ENCODE data around the gene KIF5C. TPM values are rescaled to one million over a fixed set of nuclear protein-coding genes. Genes with fewer than 3 reads are reported as not detected.

The KIF5C gene
- total RNA-seq, 1 donor from 2014 or later, result 13.3 TPM

DNA sequence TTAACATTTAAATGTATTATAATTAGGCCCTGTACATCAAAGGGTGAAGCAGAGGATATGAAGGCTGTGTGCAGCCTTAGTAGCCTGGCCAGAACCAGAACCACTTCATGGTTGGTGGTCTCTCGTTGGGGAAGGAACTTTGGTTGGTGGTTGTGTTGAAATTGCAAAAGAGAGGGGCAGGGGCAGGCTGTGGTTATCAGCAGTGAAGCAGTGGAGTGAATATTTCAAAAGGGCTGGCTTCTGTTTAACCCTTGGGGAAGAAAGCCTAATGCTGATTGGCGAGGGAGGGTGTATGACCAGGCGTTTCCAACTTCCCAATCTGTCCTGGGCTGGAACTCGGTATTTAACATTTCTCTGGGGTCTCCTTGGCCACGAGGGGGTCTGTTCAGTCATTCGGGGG, 112.3 kb downstream of the KIF5C start:
- Histone ChIP-seq H3K4me1 (no peaks in the 10 kb centered on the region), H3K36me3 (no peaks in the 10 kb centered on the region), H3K27ac (no peak overlapping the region), H3K27me3 (no peaks in the 10 kb centered on the region), H3K9me3 (no peaks in the 10 kb centered on the region), H3K4me3 (no peak overlapping the region)
- intact Hi-C loops (cut with DNase I), result loop anchor here (10.0 kb wide), 1 partner anchor 1042 kb away; no protein-coding TSS in a partner anchor
- DNase-seq (ENCODE audit: extremely low spot score in 2 of 2), result no peak
- TF ChIP-seq, protein P1, sequence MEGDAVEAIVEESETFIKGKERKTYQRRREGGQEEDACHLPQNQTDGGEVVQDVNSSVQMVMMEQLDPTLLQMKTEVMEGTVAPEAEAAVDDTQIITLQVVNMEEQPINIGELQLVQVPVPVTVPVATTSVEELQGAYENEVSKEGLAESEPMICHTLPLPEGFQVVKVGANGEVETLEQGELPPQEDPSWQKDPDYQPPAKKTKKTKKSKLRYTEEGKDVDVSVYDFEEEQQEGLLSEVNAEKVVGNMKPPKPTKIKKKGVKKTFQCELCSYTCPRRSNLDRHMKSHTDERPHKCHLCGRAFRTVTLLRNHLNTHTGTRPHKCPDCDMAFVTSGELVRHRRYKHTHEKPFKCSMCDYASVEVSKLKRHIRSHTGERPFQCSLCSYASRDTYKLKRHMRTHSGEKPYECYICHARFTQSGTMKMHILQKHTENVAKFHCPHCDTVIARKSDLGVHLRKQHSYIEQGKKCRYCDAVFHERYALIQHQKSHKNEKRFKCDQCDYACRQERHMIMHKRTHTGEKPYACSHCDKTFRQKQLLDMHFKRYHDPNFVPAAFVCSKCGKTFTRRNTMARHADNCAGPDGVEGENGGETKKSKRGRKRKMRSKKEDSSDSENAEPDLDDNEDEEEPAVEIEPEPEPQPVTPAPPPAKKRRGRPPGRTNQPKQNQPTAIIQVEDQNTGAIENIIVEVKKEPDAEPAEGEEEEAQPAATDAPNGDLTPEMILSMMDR (IDR thresholded peaks at IDR 0.05), result no peak
- TF ChIP-seq POLR2A (IDR thresholded peaks at IDR 0.05) (no peak), POLR2AphosphoS5 (IDR thresholded peaks at IDR 0.05; ENCODE audit: insufficient read depth in 1 of 2, low read depth in 1 of 2) (no peak)

- TF ChIP-seq, protein P1 (IDR thresholded peaks at IDR 0.05), result no peak
- TF ChIP-seq POLR2A (IDR thresholded peaks at IDR 0.05), result no peak
- TF ChIP-seq POLR2AphosphoS5 (IDR thresholded peaks at IDR 0.05; ENCODE audit: insufficient read depth in 1 of 2, low read depth in 1 of 2), result no peak
- H3K27me3 ChIP-seq, result no peaks in the 10 kb centered on the region
- intact Hi-C loops (cut with DNase I), result loop anchor here (10.0 kb wide), 1 partner anchor 1044 kb away; no protein-coding TSS in a partner anchor
- no peaks in the 10 kb centered on the region for H3K9me3 ChIP-seq
- H3K27ac ChIP-seq, result no peak overlapping the region
- DNase-seq (ENCODE audit: extremely low spot score in 2 of 2), result no peak
- no peaks in the 10 kb centered on the region for H3K36me3 ChIP-seq
- no peak overlapping the region for H3K4me3 ChIP-seq
- H3K4me1 ChIP-seq, result no peaks in the 10 kb centered on the region
Measured at GRCh38 chr2:148988337-148988736, 113.3 kb downstream of the KIF5C start.

- no peak overlapping the region for H3K27ac ChIP-seq
- no peaks in the 10 kb centered on the region for H3K27me3 ChIP-seq
- no peak overlapping the region for H3K4me3 ChIP-seq
- no peaks in the 10 kb centered on the region for H3K4me1 ChIP-seq
- no peak for TF ChIP-seq POLR2AphosphoS5 (IDR thresholded peaks at IDR 0.05; ENCODE audit: insufficient read depth in 1 of 2, low read depth in 1 of 2)
- TF ChIP-seq, protein P1 (IDR thresholded peaks at IDR 0.05), result peak in 2 of 3 experiments; percentile 68 to 72
- H3K36me3 ChIP-seq, result no peaks in the 10 kb centered on the region
- DNase-seq (ENCODE audit: extremely low spot score in 2 of 2), result no peak
- no peaks in the 10 kb centered on the region for H3K9me3 ChIP-seq
- intact Hi-C loops (cut with DNase I), result loop anchor here (10.0 kb wide), 1 partner anchor 1045 kb away; no protein-coding TSS in a partner anchor
Measured at GRCh38 chr2:148989882-148990493, 115.0 kb downstream of the KIF5C start.

DNA sequence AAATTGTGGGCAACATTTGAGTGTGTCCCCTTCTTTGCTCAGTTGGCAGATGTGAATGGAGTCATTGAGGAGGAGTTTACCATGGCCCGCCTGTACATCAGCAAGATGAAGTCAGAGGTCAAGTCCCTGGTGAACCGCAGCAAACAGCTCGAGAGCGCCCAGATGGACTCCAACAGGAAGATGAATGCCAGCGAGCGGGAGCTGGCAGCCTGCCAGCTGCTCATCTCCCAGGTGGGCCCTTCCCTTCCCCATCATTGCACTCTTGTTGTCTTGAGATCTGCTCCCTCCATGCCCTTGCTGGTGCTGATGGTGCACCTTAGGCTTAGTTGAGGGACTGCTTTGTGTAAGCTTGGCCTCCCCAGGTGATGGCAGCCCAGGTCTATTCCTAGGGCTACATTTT, 115.9 kb downstream of the KIF5C start:
- Histone ChIP-seq H3K27me3 (no peaks in the 10 kb centered on the region), H3K4me1 (no peaks in the 10 kb centered on the region), H3K4me3 (no peak overlapping the region), H3K27ac (no peak overlapping the region), H3K9me3 (no peaks in the 10 kb centered on the region), H3K36me3 (no peaks in the 10 kb centered on the region)
- TF ChIP-seq, protein P1 (IDR thresholded peaks at IDR 0.05), result no peak
- TF ChIP-seq POLR2A (IDR thresholded peaks at IDR 0.05), result no peak
- TF ChIP-seq POLR2AphosphoS5 (IDR thresholded peaks at IDR 0.05; ENCODE audit: insufficient read depth in 1 of 2, low read depth in 1 of 2), result no peak
- DNase-seq (ENCODE audit: extremely low spot score in 2 of 2), result no peak
- intact Hi-C loops (cut with DNase I), result no loop called here

DNA sequence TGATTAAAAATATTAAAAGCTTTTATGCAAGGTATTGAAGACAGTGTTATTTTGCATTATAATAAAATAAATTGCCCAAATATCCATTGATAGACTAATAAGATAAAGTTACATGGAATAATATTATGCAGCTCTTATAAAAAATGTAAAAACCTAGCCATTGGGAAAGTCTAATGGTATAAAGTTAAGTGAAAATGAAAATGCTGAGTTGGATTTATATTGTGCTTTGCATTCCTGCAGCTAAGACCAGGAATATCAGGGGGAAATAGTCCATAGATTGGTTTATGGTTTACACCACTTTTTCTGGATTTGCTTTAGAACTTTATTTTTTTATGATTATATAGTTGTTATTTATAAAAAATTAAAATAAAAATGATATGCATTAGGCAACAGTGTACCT, 117.4 kb downstream of the KIF5C start:
- H3K27me3 ChIP-seq, result no peaks in the 10 kb centered on the region
- no peak overlapping the region for H3K4me3 ChIP-seq
- intact Hi-C loops (cut with DNase I), result no loop called here
- TF ChIP-seq, protein P1 (IDR thresholded peaks at IDR 0.05), result no peak
- TF ChIP-seq POLR2AphosphoS5 (IDR thresholded peaks at IDR 0.05; ENCODE audit: insufficient read depth in 1 of 2, low read depth in 1 of 2), result no peak
- TF ChIP-seq POLR2A (IDR thresholded peaks at IDR 0.05), result no peak
- DNase-seq (ENCODE audit: extremely low spot score in 2 of 2), result no peak
- no peaks in the 10 kb centered on the region for H3K4me1 ChIP-seq
- H3K27ac ChIP-seq, result no peak overlapping the region
- no peaks in the 10 kb centered on the region for H3K36me3 ChIP-seq
- no peaks in the 10 kb centered on the region for H3K9me3 ChIP-seq
